ENCODE data around the gene SGMS2.

SGMS2 gene

DNA sequence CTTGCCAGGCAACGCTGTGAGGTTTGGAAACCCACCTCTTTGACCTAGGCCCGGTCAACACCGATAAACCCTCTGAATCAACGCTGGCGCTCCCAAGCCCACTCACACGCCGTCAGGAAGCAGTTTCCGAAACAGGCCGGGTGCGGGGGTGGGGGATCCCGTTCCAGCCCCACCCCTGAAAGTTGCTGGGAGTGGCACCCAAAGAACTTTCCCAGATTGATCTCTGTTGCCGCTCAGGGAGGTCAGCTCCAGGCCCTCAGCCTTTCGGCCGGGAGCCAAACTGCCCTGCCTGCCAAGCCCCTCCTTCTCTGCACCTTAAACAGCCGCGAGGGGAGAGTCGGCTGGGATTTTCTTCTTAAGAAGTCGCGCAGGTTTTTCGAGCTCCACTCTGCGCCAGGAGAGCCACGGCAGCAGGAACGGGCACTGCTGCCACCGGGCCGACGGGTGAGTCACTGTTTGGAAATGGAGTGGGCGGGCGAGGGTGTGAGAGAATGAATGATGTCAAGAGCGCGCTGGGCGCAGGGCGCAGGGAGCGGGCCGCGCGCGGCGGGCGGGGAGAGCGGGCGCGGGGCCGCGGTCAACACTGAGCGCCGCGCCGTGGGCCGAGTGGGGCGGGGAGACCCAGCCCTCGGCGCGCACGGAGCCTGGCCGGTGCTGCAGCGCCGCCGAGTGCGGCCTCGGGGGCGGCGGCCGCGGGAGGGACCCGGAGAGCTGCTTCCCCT is at the start of gene SGMS2:
Gene SGMS2, plus strand, starts transcription at position 583 of the 722 bp plus-strand sequence. CDS start 70,622 bp downstream, outside the sequence.
- peak; percentile 97 for DNase-seq (ENCODE audit: low spot score)

DNA sequence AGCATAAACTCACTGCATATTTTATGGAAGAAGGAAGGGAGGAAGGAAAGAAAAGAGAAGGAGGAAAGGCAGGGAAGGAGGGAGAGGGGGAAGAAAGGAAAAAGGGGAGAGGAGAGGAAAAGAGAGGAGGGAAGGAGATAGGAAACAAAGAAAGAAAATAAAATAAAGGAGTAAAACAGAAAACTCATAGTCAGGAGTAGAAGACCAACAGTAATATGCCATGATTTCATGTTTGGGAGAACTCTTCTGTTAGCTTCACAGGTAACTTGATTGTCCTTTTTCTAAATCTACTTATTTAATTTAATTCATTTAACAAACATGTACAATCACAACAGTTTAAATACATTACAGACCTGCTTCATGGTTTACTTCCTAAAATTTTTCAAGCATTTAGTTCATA is 46.8 kb upstream of the SGMS2 start:
- DNase-seq (ENCODE audit: low spot score): no peak

DNA sequence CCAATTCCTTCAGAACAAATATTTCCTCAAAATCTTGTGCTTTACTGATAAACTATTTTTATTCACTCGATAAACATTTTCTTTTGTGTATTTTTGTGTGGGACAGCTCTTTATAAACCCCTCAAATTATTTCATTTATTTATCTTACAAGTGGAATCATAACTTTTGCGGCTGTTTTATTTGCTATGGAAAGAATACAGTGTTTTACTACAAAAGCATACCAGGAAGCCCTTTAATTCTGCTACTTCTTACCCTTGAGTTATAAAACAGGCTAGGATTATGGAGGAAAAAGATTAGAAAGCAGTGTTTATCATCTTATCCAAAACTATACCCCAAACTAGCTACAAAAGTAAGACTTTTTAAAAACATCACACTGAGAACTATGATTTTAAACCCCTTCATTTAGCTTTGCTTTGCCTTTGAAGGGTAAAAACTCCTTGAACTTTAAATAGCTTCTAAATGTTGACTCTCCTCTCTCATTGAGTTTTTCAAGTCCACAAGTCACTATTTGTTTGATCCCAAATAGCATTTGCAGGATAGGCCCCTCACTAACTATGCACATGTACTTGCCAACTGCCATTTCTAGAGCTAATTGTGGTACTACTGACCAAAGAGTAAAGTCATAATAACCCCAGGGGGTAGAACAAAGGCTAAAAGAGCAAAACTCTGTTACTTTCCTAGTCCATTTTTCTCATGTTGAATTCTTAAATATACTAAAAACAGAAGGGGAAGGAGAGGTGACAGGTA is 45.8 kb upstream of the SGMS2 start:
- no peak for DNase-seq (ENCODE audit: low spot score)

DNA sequence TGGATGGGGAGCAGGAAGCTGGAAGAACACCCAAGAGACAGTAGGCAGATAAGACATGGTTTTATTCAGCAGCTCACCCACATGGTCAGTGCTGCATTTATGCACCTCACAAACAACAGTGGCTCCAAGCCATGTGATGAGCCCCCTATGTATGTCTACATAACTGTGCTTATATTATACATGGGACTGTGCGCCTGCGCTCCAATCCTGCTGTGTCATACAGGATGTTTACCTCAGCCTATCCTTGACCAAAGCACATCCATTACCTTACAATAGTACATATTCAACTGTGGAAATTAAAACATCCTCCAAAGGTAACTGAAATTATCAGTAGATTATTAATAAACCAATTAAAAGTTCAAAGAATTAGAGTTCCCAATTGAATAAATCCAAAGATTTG is 44.1 kb upstream of the SGMS2 start:
- no peak for DNase-seq (ENCODE audit: low spot score)

DNA sequence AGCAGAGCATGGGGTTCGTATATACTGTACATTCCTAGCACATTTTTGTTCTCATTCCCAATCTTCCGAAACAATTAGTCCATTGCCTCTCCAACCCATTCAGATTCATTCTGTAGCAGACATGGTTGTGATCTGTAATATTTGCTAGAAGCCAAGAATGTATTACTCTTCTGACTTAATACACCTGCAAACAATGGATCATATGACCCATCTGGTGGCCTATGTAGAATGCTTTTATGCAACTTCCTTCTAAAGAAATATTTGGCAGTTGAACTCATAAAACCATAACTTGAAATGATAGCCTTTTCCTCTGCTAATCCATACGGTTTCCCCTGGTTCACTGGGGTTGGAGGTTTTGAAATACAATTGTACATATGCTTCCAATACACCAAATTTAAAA is 32.8 kb upstream of the SGMS2 start:
- DNase-seq (ENCODE audit: low spot score): no peak

DNA sequence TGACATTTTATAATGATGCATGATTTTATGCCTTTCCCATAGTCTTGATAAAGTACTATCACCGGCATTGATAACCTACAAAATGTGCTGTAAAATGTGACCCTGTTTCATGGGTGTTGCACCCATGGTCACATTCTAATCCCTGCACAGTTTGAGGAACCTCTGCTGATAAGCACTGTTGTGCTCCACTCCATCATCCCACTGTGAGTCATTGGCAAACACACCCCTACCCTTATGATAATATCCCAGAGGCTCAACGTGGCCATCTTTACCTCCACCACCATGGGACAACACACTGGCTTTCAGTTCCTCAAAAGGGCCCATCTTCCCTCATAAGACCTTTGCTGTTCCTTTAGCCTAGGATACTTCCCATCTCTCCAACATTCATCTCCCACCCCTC is 32.0 kb upstream of the SGMS2 start:
- no peak for DNase-seq (ENCODE audit: low spot score)

DNA sequence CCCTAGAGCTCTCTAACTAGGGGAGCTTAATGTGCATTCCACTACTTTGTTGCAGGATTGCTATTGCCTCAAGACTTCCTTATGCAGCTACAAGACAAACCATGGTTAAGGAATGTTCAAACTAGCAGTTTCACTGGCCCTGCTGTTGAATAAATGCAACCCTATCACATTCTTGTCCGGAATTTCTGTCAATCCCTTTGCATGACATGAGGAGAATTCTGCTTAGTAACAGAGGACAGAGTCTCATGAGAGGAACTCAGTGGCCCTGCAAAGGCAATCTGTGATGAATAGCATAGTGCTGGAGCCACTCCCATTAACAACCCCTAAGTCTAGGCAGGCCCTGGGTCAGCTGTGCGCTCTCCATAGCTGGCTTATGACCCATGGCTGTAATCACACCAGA is 30.7 kb upstream of the SGMS2 start:
- peak; percentile 41 for DNase-seq (ENCODE audit: low spot score)

DNA sequence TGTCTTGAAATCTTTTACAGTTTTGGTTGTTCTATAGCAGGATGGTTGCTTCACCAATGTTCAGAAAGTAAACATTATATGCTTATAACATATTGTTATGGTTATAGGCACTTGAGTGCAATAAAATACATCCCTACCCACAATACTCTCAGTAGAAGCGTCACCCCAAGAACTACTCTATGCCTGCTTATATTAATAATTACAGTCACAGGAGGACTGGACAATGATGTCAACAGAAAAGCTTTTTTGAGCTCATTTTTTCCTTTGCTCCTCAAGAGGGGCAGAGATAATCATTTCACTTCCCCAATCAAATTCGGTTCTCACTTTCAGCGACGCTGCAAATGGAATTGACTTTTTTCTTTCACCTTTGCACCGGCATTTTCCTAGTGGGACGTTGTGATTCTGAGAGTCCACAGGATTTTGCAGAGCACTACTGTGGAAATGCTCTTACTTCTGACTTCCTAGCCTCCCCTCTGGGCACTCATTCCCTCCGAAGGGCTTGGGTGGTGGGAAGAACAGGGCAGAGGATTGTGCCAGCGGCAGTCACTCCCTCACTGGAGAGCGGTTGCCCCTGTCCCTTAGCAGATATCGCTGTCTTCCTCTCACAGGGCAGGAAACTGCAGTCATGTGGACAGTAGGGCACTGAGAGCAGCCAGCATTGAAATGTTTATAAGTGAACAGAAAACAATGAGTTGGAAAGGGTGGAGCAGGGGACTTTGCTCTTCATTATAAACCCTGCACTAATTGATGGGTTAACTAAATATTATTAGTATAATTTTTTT is 24.9 kb upstream of the SGMS2 start:
- peak; percentile 10 for DNase-seq (ENCODE audit: low spot score)

DNA sequence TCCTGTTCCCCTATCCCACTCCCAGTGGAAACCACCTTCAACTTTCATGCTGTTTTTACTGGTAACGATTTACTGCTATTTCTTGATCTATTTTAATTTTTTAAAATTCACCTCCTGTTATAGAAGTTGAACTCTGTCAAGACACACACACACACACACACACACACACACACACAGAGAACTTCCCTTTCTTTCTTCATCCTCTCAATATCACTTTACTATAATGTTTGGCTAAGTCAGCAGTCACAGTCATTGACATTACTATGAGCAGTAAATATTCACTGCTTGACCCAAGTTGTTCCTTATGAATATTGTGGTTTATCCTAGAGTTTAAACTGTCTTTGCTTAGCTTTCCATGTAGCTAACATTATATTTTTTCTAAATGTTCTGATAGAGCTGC is 24.0 kb upstream of the SGMS2 start:
- no peak for DNase-seq (ENCODE audit: low spot score)

DNA sequence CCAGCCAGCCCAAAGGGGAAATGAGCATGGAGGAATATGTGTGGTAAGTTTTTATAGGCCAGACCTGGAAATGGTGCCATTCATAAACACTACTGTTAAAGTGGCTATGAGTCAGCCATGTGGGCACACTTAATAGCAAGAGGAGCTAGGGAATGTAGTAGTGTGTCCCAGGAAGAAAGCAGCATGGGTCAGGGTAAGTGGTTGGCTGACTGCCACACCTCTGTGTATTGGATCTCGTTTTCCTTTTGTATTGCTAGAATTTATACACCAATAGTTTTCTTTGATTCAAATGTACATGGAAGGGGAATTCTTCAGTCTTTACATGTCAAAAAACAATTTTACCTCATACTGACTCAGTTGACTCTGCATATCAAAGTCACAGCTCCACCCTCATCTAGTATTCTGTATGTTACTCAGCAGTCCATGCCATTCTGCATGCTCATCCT is 22.9 kb upstream of the SGMS2 start:
- DNase-seq (ENCODE audit: low spot score): peak; percentile 84

DNA sequence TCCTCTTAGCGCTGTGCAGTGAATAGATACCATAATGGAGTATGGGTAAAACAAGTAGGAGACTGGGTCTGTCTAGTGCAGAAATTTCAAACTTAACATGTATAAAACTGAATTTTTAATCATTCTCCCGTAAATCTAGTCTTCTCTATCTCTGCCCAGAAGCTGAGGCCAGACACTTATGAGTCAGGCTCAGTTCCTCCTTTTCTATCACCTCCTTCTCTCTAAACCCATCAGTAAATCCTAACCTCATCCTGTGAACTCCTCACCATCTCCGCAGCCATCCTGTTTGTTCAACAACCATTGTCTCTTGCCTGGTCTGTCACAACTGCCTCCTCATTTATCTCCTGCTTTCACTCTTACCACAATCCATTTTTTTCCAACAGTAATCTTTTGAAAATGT is 19.8 kb upstream of the SGMS2 start:
- no peak for DNase-seq (ENCODE audit: low spot score)

DNA sequence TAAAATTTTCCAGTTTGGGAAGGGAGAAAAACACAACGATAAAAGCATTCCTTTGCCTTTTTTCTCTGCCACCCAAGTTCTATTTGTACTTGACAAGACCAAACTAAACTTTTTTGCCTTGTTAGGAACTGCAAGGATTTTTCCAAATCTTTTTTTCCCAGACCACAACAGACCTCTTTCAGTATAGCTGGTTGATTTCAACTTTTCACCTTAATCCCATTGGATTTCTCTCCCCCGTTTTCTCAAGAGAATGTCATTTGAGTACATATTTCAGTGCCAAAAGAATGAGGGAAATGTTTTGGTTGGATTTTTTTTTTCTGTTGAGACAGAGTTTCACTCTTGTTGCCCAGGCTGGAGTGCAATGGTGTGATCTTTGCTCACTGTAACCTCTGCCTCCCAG is 18.5 kb upstream of the SGMS2 start:
- DNase-seq (ENCODE audit: low spot score): no peak

DNA sequence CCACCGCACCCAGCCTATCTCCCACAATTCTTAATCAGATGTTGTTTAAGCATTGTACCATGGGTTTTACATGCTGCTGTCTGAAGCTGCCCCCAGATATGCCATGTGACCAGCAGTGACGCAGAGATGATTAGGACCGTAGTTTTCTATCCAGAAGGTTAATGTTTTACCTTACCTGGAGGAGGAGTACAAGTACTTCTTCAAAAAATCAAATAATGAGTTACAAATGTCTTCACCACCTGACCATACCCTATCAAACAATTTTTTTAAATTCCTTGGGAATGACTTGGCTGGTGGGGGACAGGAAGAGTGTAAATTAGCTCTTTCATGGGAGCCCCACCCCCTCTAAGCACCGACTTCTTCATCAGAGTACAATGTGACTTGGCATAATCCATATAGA is 16.2 kb upstream of the SGMS2 start:
- DNase-seq (ENCODE audit: low spot score): peak; percentile 94

DNA sequence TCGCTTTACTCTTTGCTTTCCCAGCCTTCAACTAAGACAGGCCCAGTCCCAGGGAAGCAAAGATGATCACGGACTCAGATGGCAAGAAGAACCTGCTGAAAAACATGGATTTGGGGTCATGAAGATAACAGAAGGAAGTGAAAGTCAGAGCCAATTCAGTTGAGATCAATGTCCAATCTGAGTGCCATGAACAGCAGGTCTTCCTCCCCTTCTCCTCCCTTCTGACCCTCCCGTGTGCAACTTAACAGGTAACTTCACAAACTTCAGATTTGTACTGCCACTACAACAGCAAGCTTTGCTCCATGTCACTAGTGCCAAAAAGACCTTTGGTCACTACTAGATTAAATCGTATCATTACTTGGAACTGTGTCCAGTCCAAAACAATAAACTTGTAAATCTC is 15.5 kb upstream of the SGMS2 start:
- DNase-seq (ENCODE audit: low spot score): no peak

DNA sequence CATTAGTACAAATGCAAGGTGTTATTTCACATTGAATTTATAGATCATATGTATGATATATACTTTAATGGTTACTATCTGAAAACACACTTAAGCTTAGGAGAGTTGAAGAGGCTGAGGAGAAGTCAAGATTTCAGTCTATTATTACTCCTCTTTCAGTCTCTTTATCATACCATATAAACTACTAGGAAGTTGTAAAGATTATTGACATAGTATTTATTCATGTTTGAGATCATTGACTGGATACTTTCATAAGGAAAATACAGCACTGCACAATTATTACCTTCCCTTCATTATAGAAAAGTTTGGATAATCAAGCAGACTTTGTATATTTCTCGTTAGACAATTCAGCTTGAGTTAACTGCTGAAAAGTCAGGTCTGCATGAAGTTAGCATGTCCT is 10.0 kb upstream of the SGMS2 start:
- DNase-seq (ENCODE audit: low spot score): no peak

DNA sequence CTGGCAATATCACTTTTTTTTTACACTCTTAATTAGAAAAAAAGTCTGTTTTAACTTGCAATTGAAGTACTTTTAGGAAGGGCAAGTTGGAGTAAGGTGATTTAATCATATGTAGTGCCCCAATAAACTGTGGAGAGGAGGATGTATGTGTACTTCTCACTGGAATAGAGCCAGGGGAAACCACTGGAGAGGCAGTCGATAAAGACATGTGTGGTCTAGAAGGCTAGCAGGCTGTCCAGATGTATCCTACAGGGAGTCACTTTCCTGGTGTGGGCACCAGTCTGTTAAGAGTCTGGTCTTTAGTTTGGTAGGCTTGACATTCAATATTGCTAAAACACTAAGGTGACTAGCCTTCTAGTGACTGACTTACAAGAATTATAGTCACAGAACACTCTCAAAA is 9.6 kb upstream of the SGMS2 start:
- no peak for DNase-seq (ENCODE audit: low spot score)

DNA sequence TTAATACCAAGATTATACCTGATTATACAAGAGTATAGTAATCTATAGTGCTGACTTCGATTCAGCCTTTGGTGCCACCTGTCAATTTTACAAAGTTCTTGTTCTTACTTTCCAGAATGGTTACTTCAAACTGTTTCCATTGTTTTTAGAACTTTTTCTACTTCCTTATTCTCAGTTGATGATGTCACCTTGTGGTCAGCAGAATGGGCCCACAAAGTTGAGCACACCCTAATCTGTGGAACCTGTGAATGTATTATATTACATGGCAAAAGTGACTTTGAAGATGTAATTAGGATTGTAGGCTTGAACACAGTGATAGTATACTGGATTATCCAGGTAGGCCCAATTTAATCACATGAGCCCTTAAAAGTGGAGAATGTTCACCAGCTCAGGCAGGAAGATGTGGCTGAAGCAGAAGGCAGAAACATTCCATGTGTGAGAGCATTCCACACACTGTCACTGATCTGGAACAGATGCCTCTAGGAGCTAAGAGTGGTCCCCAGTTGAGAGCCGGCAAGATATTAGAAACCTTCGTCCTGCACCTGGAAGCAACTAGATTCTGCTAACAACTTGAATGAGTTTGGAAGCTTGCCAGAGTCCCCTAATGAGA is 6.3 kb upstream of the SGMS2 start:
- peak; percentile 84 for DNase-seq (ENCODE audit: low spot score)

DNA sequence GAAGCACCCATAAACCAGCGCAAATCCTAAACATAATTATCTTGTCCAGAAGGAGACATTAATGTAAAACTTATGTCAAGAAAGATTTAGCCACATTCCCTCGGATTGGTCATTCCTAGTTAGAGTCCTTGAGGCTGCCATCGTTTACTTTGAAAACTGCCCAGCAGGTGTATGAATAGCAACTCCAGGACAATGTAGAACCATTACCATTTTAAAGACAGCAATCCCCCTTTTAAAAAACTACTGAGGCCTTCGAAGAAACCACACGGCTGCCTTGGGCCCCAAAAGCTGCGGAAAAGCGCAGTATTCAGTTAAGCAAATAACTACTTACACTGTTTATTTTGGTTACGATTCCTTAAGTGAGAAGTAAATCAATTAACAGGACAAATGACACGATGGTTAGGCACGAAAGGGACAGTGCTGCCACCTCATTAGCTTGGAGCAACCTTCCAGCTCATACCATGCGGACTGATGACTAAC is 822 bp upstream of the SGMS2 start:
- no peak for DNase-seq (ENCODE audit: low spot score)

DNA sequence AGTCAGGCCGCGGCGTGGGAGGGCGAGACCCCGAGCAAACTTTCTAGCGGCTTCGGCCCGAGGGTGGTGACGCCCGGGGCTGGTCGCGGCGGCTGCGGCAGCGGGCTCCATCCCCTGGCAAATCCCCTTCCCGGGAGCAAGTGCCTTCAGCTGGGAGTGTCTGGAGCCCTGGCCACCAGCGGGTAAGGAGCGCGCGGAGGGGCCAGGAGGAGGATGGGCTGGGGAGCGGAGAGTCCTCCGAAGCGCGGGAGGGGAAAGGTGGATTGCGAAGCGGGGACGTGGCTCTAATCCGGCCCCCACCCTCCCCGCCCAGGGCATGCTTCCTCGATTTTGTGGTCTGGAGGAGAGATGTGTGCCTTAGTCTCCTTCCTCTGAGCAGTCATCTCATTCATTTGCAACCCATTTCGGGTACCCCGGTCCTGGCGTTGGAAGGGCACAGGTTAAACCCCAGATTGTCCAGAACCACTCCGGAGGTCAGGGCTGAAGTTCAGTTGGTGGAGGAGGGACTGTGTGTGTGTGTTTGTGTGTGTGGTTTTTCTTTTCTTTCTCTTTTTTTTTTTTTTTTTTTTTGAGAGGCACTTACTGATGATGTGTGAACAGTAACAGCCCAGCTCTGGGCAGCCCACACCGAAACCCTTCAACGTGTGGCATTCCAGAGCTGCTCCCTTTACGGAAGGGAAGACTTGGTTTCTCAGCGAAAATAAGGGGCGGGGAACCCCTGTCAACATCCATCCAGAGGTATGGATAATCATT is 516 bp downstream of the SGMS2 start:
- DNase-seq (ENCODE audit: low spot score): peak; percentile 80

DNA sequence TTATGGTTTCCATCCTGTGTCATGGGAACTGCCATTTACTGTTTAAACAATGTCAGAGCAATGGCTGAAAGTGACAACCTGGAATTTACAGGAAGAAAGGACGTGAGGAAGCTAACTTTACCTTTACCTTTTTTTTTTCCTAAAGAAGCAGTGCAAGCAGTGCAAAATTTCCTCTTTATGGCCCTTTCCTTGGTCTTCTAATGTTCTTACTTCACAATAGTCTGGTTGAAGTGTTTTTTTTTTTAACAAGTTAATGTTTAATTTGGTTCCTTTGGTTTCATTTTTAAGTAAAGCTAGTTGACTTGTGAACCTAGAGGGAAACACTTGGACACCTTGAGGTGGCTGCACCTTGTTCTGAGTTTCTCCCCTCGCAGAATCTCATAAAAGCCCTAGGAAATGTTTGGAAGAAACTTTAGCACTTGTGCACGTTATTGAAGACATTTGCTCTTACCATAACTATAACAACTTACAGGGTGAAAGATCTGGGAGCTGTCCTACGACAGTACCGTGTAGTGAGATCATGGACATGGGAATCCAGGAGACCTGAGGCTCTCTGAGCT is 1.8 kb downstream of the SGMS2 start:
- DNase-seq (ENCODE audit: low spot score): peak; percentile 69
